Right lobe of liver (tissue), 4 donors: ENCODE data around the gene JAKMIP1.

Source experiments
- POLR2A ChIP-seq: fragments of 450-650 bp; IDR thresholded peaks from one replicate; pipeline ENCODE4 v1.6.1; 2017; ENCODE audit warnings: antibody characterized with exemption, mild to moderate bottlenecking
- TF ChIP-seq, protein P1 (sequence below), 4 donors: fragments of 200-600 bp in 3 of 4; fragments of 450-650 bp in 1 of 4; IDR thresholded peaks; one replicate each; pipeline versions ENCODE4 v1.5.1 to v1.8.0; 2016 to 2022; ENCODE audit warnings: antibody characterized with exemption in 4 of 4, mild to moderate bottlenecking in 2 of 4
- donor health status: DM: no; HTN: no; CAD: no.
- donor health status: DM: no; HTN: no; CAD: no.
- donor health status: DM: no; HTN: yes; CAD: no.

GRCh38 chr4:6115746-6116586 is 84.4 kb downstream of the JAKMIP1 start:
- TF ChIP-seq, protein P1, sequence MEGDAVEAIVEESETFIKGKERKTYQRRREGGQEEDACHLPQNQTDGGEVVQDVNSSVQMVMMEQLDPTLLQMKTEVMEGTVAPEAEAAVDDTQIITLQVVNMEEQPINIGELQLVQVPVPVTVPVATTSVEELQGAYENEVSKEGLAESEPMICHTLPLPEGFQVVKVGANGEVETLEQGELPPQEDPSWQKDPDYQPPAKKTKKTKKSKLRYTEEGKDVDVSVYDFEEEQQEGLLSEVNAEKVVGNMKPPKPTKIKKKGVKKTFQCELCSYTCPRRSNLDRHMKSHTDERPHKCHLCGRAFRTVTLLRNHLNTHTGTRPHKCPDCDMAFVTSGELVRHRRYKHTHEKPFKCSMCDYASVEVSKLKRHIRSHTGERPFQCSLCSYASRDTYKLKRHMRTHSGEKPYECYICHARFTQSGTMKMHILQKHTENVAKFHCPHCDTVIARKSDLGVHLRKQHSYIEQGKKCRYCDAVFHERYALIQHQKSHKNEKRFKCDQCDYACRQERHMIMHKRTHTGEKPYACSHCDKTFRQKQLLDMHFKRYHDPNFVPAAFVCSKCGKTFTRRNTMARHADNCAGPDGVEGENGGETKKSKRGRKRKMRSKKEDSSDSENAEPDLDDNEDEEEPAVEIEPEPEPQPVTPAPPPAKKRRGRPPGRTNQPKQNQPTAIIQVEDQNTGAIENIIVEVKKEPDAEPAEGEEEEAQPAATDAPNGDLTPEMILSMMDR (IDR thresholded peaks at IDR 0.05): no peak
- TF ChIP-seq POLR2A: no peak
